HEK293 (cell line): ENCODE measurements around the gene PRR35.

Experiments used
- CTCF ChIA-PET: fragments of 350-600 bp; formaldehyde crosslinking; extraction: SDS; loops from one replicate; lab custom pipeline; 2021; ENCODE audit warnings: antibody characterized with exemption; lab: Yijun Ruan, JAX
- POLR2A ChIA-PET: fragments of 300-600 bp; formaldehyde crosslinking; extraction: SDS; loops from one replicate; lab custom pipeline; 2020; ENCODE audit warnings: antibody characterized with exemption, inconsistent platforms; lab: Yijun Ruan, JAX
- H3K27ac ChIP-seq: fragments of 200-500 bp; sonication (Bioruptor generic); 2 replicates; pipeline ENCODE4 v1.5.1; 2014; ENCODE audit warnings: low read depth, low read length, control low read depth, inconsistent platforms; ENCODE audit errors: extremely low read depth
- H3K36me3 ChIP-seq, 2 experiments: fragments of 200-500 bp in 1 of 2; sonication (Bioruptor generic) in 1 of 2; 1 replicate in 1 of 2; 2 replicates in 1 of 2; pipeline ENCODE4 v1.5.1; 2014 to 2017; ENCODE audit warnings: inconsistent platforms in 2 of 2, low read length in 2 of 2; ENCODE audit not compliant: control insufficient read depth in 2 of 2, insufficient read depth in 1 of 2
- H3K4me1 ChIP-seq: fragments of 200-500 bp; sonication (Bioruptor generic); 2 replicates; pipeline ENCODE4 v1.5.1; 2014; ENCODE audit warnings: mild to moderate bottlenecking, low read length, inconsistent platforms; ENCODE audit not compliant: control insufficient read depth, insufficient read depth
- H3K4me3 ChIP-seq: 2 replicates; pipeline ENCODE4 v1.5.1; 2011; ENCODE audit warnings: low read depth, mild to moderate bottlenecking, control low read depth, low read length, moderate library complexity
- H3K9me3 ChIP-seq: fragments of 200-500 bp; sonication (Bioruptor generic); 2 replicates; pipeline ENCODE4 v1.5.1; 2014; ENCODE audit warnings: low read depth, low read length, inconsistent platforms; ENCODE audit not compliant: control insufficient read depth, insufficient read depth
- BCL11A ChIP-seq: fragments of 450-650 bp; formaldehyde crosslinking; IDR thresholded peaks from 2 replicates; pipeline ENCODE4 v1.5.1; 2016; ENCODE audit warnings: low read depth, missing biosample characterization, missing genetic modification characterization
- FEZF1 ChIP-seq: fragments of 450-650 bp; formaldehyde crosslinking; IDR thresholded peaks from 2 replicates; pipeline ENCODE4 v1.5.1; 2016; ENCODE audit warnings: missing biosample characterization, missing genetic modification characterization
- GLI4 ChIP-seq: fragments of 450-650 bp; formaldehyde crosslinking; IDR thresholded peaks from 2 replicates; pipeline ENCODE4 v1.5.1; 2016; ENCODE audit warnings: missing biosample characterization, missing genetic modification characterization
- MEIS1 ChIP-seq: sonication (generic); formaldehyde crosslinking; IDR thresholded peaks from 2 replicates; pipeline ENCODE4 v1.8.1; 2022; ENCODE audit warnings: missing genetic modification reagents, mild to moderate bottlenecking, borderline replicate concordance
- REPIN1 ChIP-seq: fragments of 450-650 bp; formaldehyde crosslinking; IDR thresholded peaks from 2 replicates; pipeline ENCODE4 v1.5.1; 2017; ENCODE audit warnings: missing biosample characterization, missing genetic modification characterization, low read depth
- ZNF10 ChIP-seq: fragments of 450-650 bp; formaldehyde crosslinking; IDR thresholded peaks from 2 replicates; pipeline ENCODE4 v1.5.1; 2017; ENCODE audit warnings: missing biosample characterization, missing genetic modification characterization
- ZNF114 ChIP-seq: fragments of 450-650 bp; formaldehyde crosslinking; IDR thresholded peaks from 2 replicates; pipeline ENCODE4 v1.5.0; 2017; ENCODE audit warnings: missing biosample characterization, missing genetic modification characterization
- ZNF157 ChIP-seq: fragments of 450-650 bp; formaldehyde crosslinking; IDR thresholded peaks from 2 replicates; pipeline ENCODE4 v1.5.1; 2016; ENCODE audit warnings: missing biosample characterization, missing genetic modification characterization
- ZNF16 ChIP-seq: fragments of 450-650 bp; formaldehyde crosslinking; IDR thresholded peaks from 2 replicates; pipeline ENCODE4 v1.5.1; 2016; ENCODE audit warnings: low read depth, missing biosample characterization, missing genetic modification characterization
- ZNF169 ChIP-seq: fragments of 450-650 bp; formaldehyde crosslinking; IDR thresholded peaks from 2 replicates; pipeline ENCODE4 v1.5.1; 2016; ENCODE audit warnings: missing biosample characterization, missing genetic modification characterization
- ZNF174 ChIP-seq: fragments of 450-650 bp; formaldehyde crosslinking; IDR thresholded peaks from 2 replicates; pipeline ENCODE4 v1.5.0; 2017; ENCODE audit warnings: missing biosample characterization, mild to moderate bottlenecking, missing genetic modification characterization
- ZNF202 ChIP-seq: fragments of 450-650 bp; formaldehyde crosslinking; IDR thresholded peaks from 2 replicates; pipeline ENCODE4 v1.5.1; 2016; ENCODE audit warnings: missing biosample characterization, missing genetic modification characterization, borderline replicate concordance
- ZNF223 ChIP-seq: fragments of 450-650 bp; formaldehyde crosslinking; IDR thresholded peaks from 2 replicates; pipeline ENCODE4 v1.5.1; 2016; ENCODE audit warnings: missing biosample characterization, missing genetic modification characterization
- ZNF239 ChIP-seq: fragments of 450-650 bp; formaldehyde crosslinking; IDR thresholded peaks from 2 replicates; pipeline ENCODE4 v1.5.1; 2016; ENCODE audit warnings: missing biosample characterization, missing genetic modification characterization
- ZNF324 ChIP-seq: fragments of 450-650 bp; formaldehyde crosslinking; IDR thresholded peaks from 2 replicates; pipeline ENCODE4 v1.5.1; 2016; ENCODE audit warnings: missing biosample characterization, missing genetic modification characterization
- ZNF335 ChIP-seq: fragments of 450-650 bp; formaldehyde crosslinking; conservative IDR thresholded peaks from 2 replicates; pipeline ENCODE4 v1.5.1; 2016; ENCODE audit warnings: missing biosample characterization, missing genetic modification characterization
- ZNF394 ChIP-seq: fragments of 450-650 bp; formaldehyde crosslinking; IDR thresholded peaks from 2 replicates; pipeline ENCODE4 v1.5.1; 2016; ENCODE audit warnings: missing biosample characterization, missing genetic modification characterization, mild to moderate bottlenecking, moderate library complexity, borderline replicate concordance
- ZNF433 ChIP-seq: fragments of 450-650 bp; formaldehyde crosslinking; IDR thresholded peaks from 2 replicates; pipeline ENCODE4 v1.5.1; 2016; ENCODE audit warnings: missing biosample characterization, missing genetic modification characterization, low read depth
- ZNF514 ChIP-seq: fragments of 450-650 bp; formaldehyde crosslinking; IDR thresholded peaks from 2 replicates; pipeline ENCODE4 v1.5.1; 2016; ENCODE audit warnings: missing biosample characterization, missing genetic modification characterization
- ZNF558 ChIP-seq: fragments of 450-650 bp; formaldehyde crosslinking; IDR thresholded peaks from 2 replicates; pipeline ENCODE4 v1.5.1; 2016; ENCODE audit warnings: missing biosample characterization, missing genetic modification characterization
- ZNF623 ChIP-seq: fragments of 450-650 bp; formaldehyde crosslinking; IDR thresholded peaks from 2 replicates; pipeline ENCODE4 v1.5.1; 2016; ENCODE audit warnings: missing biosample characterization, missing genetic modification characterization
- ZNF624 ChIP-seq: fragments of 450-650 bp; formaldehyde crosslinking; IDR thresholded peaks from 2 replicates; pipeline ENCODE4 v1.5.1; 2017; ENCODE audit warnings: missing biosample characterization, missing genetic modification characterization
- ZNF654 ChIP-seq: fragments of 450-650 bp; formaldehyde crosslinking; IDR thresholded peaks from 2 replicates; pipeline ENCODE4 v1.5.1; 2016; ENCODE audit warnings: low read depth, missing biosample characterization, missing genetic modification characterization
- ZNF76 ChIP-seq: fragments of 450-650 bp; formaldehyde crosslinking; IDR thresholded peaks from 2 replicates; pipeline ENCODE4; 2016; ENCODE audit warnings: low read depth, missing biosample characterization, missing genetic modification characterization, borderline replicate concordance
- ZNF785 ChIP-seq: fragments of 450-650 bp; formaldehyde crosslinking; IDR thresholded peaks from 2 replicates; pipeline ENCODE4 v1.5.1; 2016; ENCODE audit warnings: missing biosample characterization, missing genetic modification characterization
- ZNF791 ChIP-seq: fragments of 450-650 bp; formaldehyde crosslinking; IDR thresholded peaks from 2 replicates; pipeline ENCODE4 v1.5.1; 2016; ENCODE audit warnings: missing biosample characterization, missing genetic modification characterization
- ZXDB ChIP-seq: fragments of 450-650 bp; formaldehyde crosslinking; IDR thresholded peaks from 2 replicates; pipeline ENCODE4 v1.5.1; 2016; ENCODE audit warnings: missing biosample characterization, missing genetic modification characterization
- TF ChIP-seq, protein P1 (sequence below): fragments of 450-650 bp; formaldehyde crosslinking; IDR thresholded peaks from 2 replicates; pipeline ENCODE4 v1.5.1; 2016; ENCODE audit warnings: missing biosample characterization, missing genetic modification characterization
- TF ChIP-seq, protein P2 (sequence below): fragments of 450-650 bp; formaldehyde crosslinking; IDR thresholded peaks from 2 replicates; pipeline ENCODE4 v1.5.1; 2016; ENCODE audit warnings: missing biosample characterization, missing genetic modification characterization
- TF ChIP-seq, protein P3 (sequence below): fragments of 450-650 bp; formaldehyde crosslinking; IDR thresholded peaks from 2 replicates; pipeline ENCODE4 v1.5.1; 2017; ENCODE audit warnings: missing biosample characterization, missing genetic modification characterization

The PRR35 gene

DNA sequence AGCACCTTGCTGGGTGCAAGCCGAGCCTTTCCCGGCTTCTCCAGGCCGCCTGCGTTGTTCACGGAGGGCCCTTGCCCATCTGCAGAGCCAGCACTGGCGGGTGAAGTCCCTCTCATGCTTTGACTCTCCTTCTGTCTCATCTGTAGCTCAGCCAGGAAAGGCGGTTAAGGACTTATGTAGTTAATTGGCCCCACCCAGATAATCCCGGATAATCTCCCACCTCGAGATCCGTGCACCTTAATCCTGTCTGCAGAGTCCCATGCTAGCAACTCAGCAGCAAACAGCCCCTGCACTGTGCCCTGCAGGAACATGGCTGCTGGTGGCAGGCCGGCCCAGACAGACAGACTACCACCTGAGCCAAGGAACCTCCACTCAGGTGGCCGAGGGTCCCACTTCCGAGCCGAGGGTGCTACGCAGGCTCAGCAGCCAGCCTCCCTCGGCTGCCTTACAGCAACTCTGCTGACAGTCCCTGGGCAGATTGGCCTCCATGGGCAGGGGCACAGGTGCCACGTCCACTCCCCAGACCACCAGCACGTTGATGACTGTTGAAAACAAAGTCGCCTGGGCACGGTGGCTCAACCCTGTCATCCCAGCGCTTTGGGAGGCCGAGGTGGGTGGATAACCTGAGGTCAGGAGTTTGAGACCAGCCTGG, 46.6 kb downstream of the PRR35 start:
- ChIA-PET POLR2A (no interaction called here), CTCF (no interaction called here)
- TF ChIP-seq ZNF76 (tag by site-specific recombination) (no peak), ZNF654 (tag by site-specific recombination) (no peak), ZNF157 (tag by site-specific recombination) (no peak), ZNF785 (tag by site-specific recombination) (no peak), ZNF202 (tag by site-specific recombination) (no peak), ZNF174 (tag by site-specific recombination) (no peak), ZNF10 (no peak), FEZF1 (tag by site-specific recombination) (no peak), ZNF514 (tag by site-specific recombination) (no peak), ZNF16 (no peak), BCL11A (no peak), ZNF223 (tag by site-specific recombination) (no peak)
- Histone ChIP-seq H3K4me3 (no peak overlapping the region), H3K36me3 (no peaks in the 10 kb centered on the region), H3K27ac (no peak overlapping the region), H3K4me1 (no peaks in the 10 kb centered on the region), H3K9me3 (no peaks in the 10 kb centered on the region)

DNA sequence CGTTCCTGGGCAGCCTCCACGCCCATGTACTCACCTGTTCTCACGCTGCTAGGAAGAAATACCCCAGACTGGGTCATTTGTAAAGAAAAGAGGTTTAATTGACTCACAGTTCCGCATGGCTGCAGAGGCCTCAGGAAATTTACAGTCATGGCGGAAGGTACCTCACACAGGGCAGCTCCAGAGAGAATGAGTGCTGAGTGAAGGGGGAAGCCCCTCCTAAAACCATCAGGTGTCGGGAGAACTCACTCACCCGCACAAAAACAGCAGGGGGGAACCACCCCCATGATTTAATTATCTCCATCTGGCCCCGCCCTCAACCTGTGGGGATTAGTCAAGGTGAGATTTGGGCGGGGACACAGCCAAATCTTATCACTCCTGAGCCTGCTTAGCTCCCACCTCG, 47.8 kb downstream of the PRR35 start:
- Histone ChIP-seq H3K27ac (no peak overlapping the region), H3K9me3 (no peaks in the 10 kb centered on the region), H3K4me3 (no peak overlapping the region), H3K36me3 (no peaks in the 10 kb centered on the region), H3K4me1 (no peaks in the 10 kb centered on the region)
- POLR2A ChIA-PET, result no interaction called here
- TF ChIP-seq ZNF324 (no peak), ZNF558 (no peak), ZNF169 (tag by site-specific recombination) (no peak), ZNF433 (tag by site-specific recombination) (no peak), ZNF623 (tag by site-specific recombination) (no peak), ZNF335 (tag by site-specific recombination) (no peak), ZNF114 (tag by site-specific recombination) (no peak), ZNF239 (tag by site-specific recombination) (no peak), REPIN1 (tag by site-specific recombination) (no peak)
- TF ChIP-seq, protein P1, sequence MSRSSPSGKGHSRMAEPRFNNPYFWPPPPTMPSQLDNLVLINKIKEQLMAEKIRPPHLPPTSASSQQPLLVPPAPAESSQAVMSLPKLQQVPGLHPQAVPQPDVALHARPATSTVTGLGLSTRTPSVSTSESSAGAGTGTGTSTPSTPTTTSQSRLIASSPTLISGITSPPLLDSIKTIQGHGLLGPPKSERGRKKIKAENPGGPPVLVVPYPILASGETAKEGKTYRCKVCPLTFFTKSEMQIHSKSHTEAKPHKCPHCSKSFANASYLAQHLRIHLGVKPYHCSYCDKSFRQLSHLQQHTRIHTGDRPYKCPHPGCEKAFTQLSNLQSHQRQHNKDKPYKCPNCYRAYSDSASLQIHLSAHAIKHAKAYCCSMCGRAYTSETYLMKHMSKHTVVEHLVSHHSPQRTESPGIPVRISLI (tag by site-specific recombination), result no peak
- CTCF ChIA-PET, result no interaction called here

DNA sequence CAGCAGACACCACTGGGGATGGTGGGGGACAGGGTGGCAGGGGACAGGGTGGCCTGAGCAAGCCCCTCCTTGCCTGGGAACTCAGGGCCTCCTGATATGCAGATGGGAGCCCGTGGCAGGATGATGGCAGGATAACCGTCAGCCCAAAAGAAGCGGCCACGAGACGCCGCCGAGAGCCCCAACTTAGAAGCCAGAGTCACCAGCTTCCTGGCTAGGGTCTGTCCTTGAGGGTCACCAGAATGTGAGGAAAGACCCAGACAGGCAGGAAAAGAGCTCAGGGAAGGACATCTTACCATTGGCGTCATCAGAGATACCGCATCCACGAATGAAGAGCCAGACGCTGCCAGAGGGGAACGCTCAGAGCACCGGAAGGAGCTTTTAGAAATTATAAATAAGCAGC, 49.1 kb downstream of the PRR35 start:
- no peak overlapping the region for H3K4me3 ChIP-seq
- H3K4me1 ChIP-seq, result no peaks in the 10 kb centered on the region
- peaks cover 0 to 3% of the 10 kb centered on the region in 2 experiments; a peak in 1 of 3 replicates for H3K36me3 ChIP-seq
- ChIA-PET CTCF (interaction anchor here (0.7 to 2.0 kb wide), 4 partner anchors 9 to 1418 kb away, joined by 4 to 8 read pairs (median 4); no protein-coding TSS in a partner anchor), POLR2A (interaction anchor here (1.2 kb wide), 1 partner anchor 24 kb away, joined by 3 read pairs; no protein-coding TSS in a partner anchor)
- H3K9me3 ChIP-seq, result no peaks in the 10 kb centered on the region
- no peak overlapping the region for H3K27ac ChIP-seq
- TF ChIP-seq ZNF558 (no peak), ZNF324 (no peak), ZNF624 (tag by site-specific recombination) (no peak), ZXDB (tag by site-specific recombination) (no peak), BCL11A (no peak), GLI4 (tag by site-specific recombination) (no peak), ZNF791 (tag by site-specific recombination) (no peak), ZNF394 (tag by site-specific recombination) (no peak), MEIS1 (CRISPR knock-in tag) (no peak)
- TF ChIP-seq, protein P2, sequence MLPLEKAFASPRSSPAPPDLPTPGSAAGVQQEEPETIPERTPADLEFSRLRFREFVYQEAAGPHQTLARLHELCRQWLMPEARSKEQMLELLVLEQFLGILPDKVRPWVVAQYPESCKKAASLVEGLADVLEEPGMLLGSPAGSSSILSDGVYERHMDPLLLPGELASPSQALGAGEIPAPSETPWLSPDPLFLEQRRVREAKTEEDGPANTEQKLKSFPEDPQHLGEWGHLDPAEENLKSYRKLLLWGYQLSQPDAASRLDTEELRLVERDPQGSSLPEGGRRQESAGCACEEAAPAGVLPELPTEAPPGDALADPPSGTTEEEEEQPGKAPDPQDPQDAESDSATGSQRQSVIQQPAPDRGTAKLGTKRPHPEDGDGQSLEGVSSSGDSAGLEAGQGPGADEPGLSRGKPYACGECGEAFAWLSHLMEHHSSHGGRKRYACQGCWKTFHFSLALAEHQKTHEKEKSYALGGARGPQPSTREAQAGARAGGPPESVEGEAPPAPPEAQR (tag by site-specific recombination), result no peak
- TF ChIP-seq, protein P3, sequence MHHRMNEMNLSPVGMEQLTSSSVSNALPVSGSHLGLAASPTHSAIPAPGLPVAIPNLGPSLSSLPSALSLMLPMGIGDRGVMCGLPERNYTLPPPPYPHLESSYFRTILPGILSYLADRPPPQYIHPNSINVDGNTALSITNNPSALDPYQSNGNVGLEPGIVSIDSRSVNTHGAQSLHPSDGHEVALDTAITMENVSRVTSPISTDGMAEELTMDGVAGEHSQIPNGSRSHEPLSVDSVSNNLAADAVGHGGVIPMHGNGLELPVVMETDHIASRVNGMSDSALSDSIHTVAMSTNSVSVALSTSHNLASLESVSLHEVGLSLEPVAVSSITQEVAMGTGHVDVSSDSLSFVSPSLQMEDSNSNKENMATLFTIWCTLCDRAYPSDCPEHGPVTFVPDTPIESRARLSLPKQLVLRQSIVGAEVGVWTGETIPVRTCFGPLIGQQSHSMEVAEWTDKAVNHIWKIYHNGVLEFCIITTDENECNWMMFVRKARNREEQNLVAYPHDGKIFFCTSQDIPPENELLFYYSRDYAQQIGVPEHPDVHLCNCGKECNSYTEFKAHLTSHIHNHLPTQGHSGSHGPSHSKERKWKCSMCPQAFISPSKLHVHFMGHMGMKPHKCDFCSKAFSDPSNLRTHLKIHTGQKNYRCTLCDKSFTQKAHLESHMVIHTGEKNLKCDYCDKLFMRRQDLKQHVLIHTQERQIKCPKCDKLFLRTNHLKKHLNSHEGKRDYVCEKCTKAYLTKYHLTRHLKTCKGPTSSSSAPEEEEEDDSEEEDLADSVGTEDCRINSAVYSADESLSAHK, result no peak
